HepG2 (cell line): Measurements from ENCODE around the gene SMTNL2. TPM values are rescaled to one million over a fixed set of nuclear protein-coding genes. Genes with fewer than 3 reads are reported as not detected.

Experiments used
- ATAC-seq: fragments of 200-7000 bp; cut with Tn5 transposase; 3 replicates; pipeline ENCODE4 v1.9.1; 2020; ENCODE audit warnings: mild to moderate bottlenecking, moderate library complexity
- BruUV-seq: library from RNA; stranded (reverse); fragments of 400-500 nt; replicated peaks from 2 replicates; lab custom pipeline; 2021; lab: Mats Ljungman, UMichigan
- CTCF ChIA-PET: fragments of 300-600 bp; formaldehyde crosslinking; extraction: SDS; loops from one replicate; lab custom pipeline; 2021; ENCODE audit warnings: low total read pairs, inconsistent platforms, low intra/inter-chr PET ratio; lab: Yijun Ruan, JAX
- POLR2A ChIA-PET: fragments of 350-600 bp; sonication (Branson Sonifier 250); formaldehyde crosslinking; loops from one replicate; lab custom pipeline; 2020; ENCODE audit warnings: antibody characterized with exemption, inconsistent platforms; lab: Yijun Ruan, JAX
- DNase-seq: peaks from one replicate; pipeline ENCODE4 v3.0.0-alpha.2; 2015; ENCODE audit warnings: low spot score
- FAIRE-seq: peaks from 3 replicates; lab custom pipeline; 2011; peaks lifted over from hg19 to GRCh38; lab: Jason Lieb, UNC
- H2AFZ ChIP-seq: one replicate; pipeline ENCODE4 v1.6.1; 2011; ENCODE audit warnings: low read length, inconsistent platforms
- H3K27ac ChIP-seq: fragments of 300-600 bp; 3 replicates; pipeline ENCODE4 v1.8.0; 2011; ENCODE audit warnings: mixed run types, mild to moderate bottlenecking, mixed read lengths, low read length, inconsistent platforms; ENCODE audit not compliant: insufficient read depth; ENCODE audit errors: extremely low read length
- H3K27me3 ChIP-seq, 2 experiments: fragments of 200-600 bp in 1 of 2; 2 replicates in 1 of 2; 3 replicates in 1 of 2; pipeline versions ENCODE4 v1.6.0 to v1.8.0; 2011; ENCODE audit warnings: low read length in 2 of 2, mild to moderate bottlenecking in 2 of 2, moderate library complexity in 2 of 2, inconsistent platforms in 1 of 2; ENCODE audit not compliant: insufficient read depth in 2 of 2, control insufficient read depth in 1 of 2
- H3K36me3 ChIP-seq, 2 experiments: fragments of 200-600 bp in 1 of 2; replicated peaks in 1 of 2; 2 replicates in 1 of 2; 3 replicates in 1 of 2; pipeline versions ENCODE4 v1.5.1 to v1.8.0; 2011; ENCODE audit warnings: low read length in 2 of 2, inconsistent platforms in 1 of 2; ENCODE audit not compliant: insufficient read depth in 2 of 2, control insufficient read depth in 1 of 2
- H3K4me1 ChIP-seq: 2 replicates; pipeline ENCODE4 v1.5.1; 2012; ENCODE audit warnings: low read length, inconsistent platforms; ENCODE audit not compliant: insufficient read depth
- H3K4me2 ChIP-seq: 2 replicates; pipeline ENCODE4 v1.6.0; 2011; ENCODE audit warnings: low read depth, low read length, inconsistent platforms
- H3K4me3 ChIP-seq, 3 experiments: fragments of 200-600 bp in 1 of 3; sonication (generic), shearing (Covaris generic) in 1 of 3; replicated peaks in 1 of 3; 2 replicates each; pipeline ENCODE4 v1.5.1; 2011 to 2016; ENCODE audit warnings: low read length in 3 of 3, inconsistent platforms in 2 of 3, low read depth in 2 of 3, mild to moderate bottlenecking in 2 of 3, control low read depth in 1 of 3, mixed read lengths in 1 of 3; ENCODE audit not compliant: insufficient read depth in 1 of 3
- H3K79me2 ChIP-seq: one replicate; pipeline ENCODE4 v1.6.1; 2011; ENCODE audit warnings: low read length, inconsistent platforms; ENCODE audit not compliant: insufficient read depth
- H3K9ac ChIP-seq: 2 replicates; pipeline ENCODE4 v1.6.0; 2011; ENCODE audit warnings: mild to moderate bottlenecking, low read depth, low read length, inconsistent platforms; ENCODE audit not compliant: insufficient read depth
- H3K9me3 ChIP-seq: 2 replicates; pipeline ENCODE4 v1.5.1; 2012; ENCODE audit warnings: mild to moderate bottlenecking, low read length
- H4K20me1 ChIP-seq: 2 replicates; pipeline ENCODE4 v1.6.0; 2011; ENCODE audit warnings: inconsistent platforms, mild to moderate bottlenecking, low read length, moderate library complexity; ENCODE audit not compliant: insufficient read depth
- BRD4 ChIP-seq: sonication (generic); formaldehyde crosslinking; IDR thresholded peaks from 2 replicates; pipeline ENCODE4 v1.4.0; 2020; ENCODE audit warnings: missing genetic modification reagents
- GATAD2A ChIP-seq: IDR thresholded peaks from 2 replicates; pipeline ENCODE4 v1.6.1; 2016
- JUN ChIP-seq: sonication (generic); formaldehyde crosslinking; IDR thresholded peaks from 2 replicates; pipeline ENCODE4 v1.4.0; 2020; ENCODE audit warnings: mild to moderate bottlenecking, missing genetic modification reagents
- KDM3A ChIP-seq: IDR thresholded peaks from 2 replicates; pipeline ENCODE4 v1.6.1; 2018; ENCODE audit warnings: low read depth, missing compliant biosample characterization
- MAF1 ChIP-seq: sonication (generic); formaldehyde crosslinking; IDR thresholded peaks from 2 replicates; pipeline ENCODE4 v1.5.0; 2020; ENCODE audit warnings: missing genetic modification reagents, borderline replicate concordance
- MXI1 ChIP-seq: IDR thresholded peaks from 3 replicates; pipeline ENCODE4 v1.6.1; 2012; ENCODE audit warnings: low read depth, low read length, inconsistent platforms, borderline replicate concordance
- NPAS2 ChIP-seq: sonication (generic); formaldehyde crosslinking; IDR thresholded peaks from 2 replicates; pipeline ENCODE4 v1.8.0; 2022; ENCODE audit warnings: mild to moderate bottlenecking, missing genetic modification reagents, borderline replicate concordance
- PRPF4 ChIP-seq: fragments of 200-400 bp; formaldehyde crosslinking; IDR thresholded peaks from 2 replicates; pipeline ENCODE4 v1.6.1; 2016; ENCODE audit warnings: low read length, low read depth; ENCODE audit not compliant: poor library complexity, severe bottlenecking
- RBM39 ChIP-seq: fragments of 200-400 bp; formaldehyde crosslinking; IDR thresholded peaks from one replicate; pipeline ENCODE4 v1.6.1; 2018; ENCODE audit warnings: antibody characterized with exemption, mild to moderate bottlenecking, low read depth, low read length; ENCODE audit not compliant: poor library complexity, severe bottlenecking
- SMAD3 ChIP-seq: sonication (generic); formaldehyde crosslinking; IDR thresholded peaks from 2 replicates; pipeline ENCODE4 v1.4.0; 2020; ENCODE audit warnings: missing genetic modification reagents
- TCF12 ChIP-seq, 2 experiments: fragments of 450-650 bp in 1 of 2; sonication (generic) in 1 of 2; formaldehyde crosslinking in 1 of 2; IDR thresholded peaks; 2 replicates each; pipeline versions ENCODE4 v1.6.1 to v1.8.0; 2017 to 2022; ENCODE audit warnings: antibody characterized with exemption in 1 of 2, mild to moderate bottlenecking in 1 of 2, missing genetic modification reagents in 1 of 2, moderate library complexity in 1 of 2
- ZBTB26 ChIP-seq: IDR thresholded peaks from 2 replicates; pipeline ENCODE4 v1.6.1; 2016; ENCODE audit warnings: missing compliant biosample characterization, missing genetic modification reagents, borderline replicate concordance
- ZMYM2 ChIP-seq: sonication (generic); formaldehyde crosslinking; IDR thresholded peaks from 2 replicates; pipeline ENCODE4 v1.8.0; 2022; ENCODE audit warnings: mild to moderate bottlenecking, missing genetic modification reagents
- ZMYM3 ChIP-seq: sonication (generic); formaldehyde crosslinking; IDR thresholded peaks from 2 replicates; pipeline ENCODE4 v1.5.1; 2020; ENCODE audit warnings: mild to moderate bottlenecking, missing genetic modification reagents
- ZNF576 ChIP-seq: sonication (generic); formaldehyde crosslinking; IDR thresholded peaks from 2 replicates; pipeline ENCODE4 v1.4.0; 2020; ENCODE audit warnings: mild to moderate bottlenecking, missing genetic modification reagents
- ZNF629 ChIP-seq: sonication (generic); formaldehyde crosslinking; conservative IDR thresholded peaks from 2 replicates; pipeline ENCODE4 v1.5.0; 2020; ENCODE audit warnings: missing genetic modification reagents
- ZNF660 ChIP-seq: sonication (generic); formaldehyde crosslinking; IDR thresholded peaks from 2 replicates; pipeline ENCODE4 v1.5.1; 2020; ENCODE audit warnings: mild to moderate bottlenecking, low read depth, missing genetic modification reagents, borderline replicate concordance
- WGBS: methylation state at CpG from one replicate; pipeline ENCODE4 v1.1.6; 2017; ENCODE audit warnings: low lambda C conversion rate; 5-methylcytosine and 5-hydroxymethylcytosine counted together
- in situ Hi-C: cut with HindIII; loops from 2 replicates; pipeline ENCODE4 v1.10.0; 2017; ENCODE audit warnings: low pct_unique_long_range_greater_than_20kb; ENCODE audit not compliant: extremely low pct_ligation_motif_present
- intact Hi-C: fragments of 100-400 bp; cut with micrococcal nuclease; formaldehyde crosslinking; loops from one replicate; pipeline ENCODE4 v1.10.0; 2022; ENCODE audit not compliant: unreplicated experiment
- polyA plus RNA-seq, 8 experiments: library from polyadenylated mRNA; depleted of rRNA in 3 of 8; stranded (reverse) in 7 of 8; unstranded in 1 of 8; fragments of >200 nt; fragmentation: Illumina TruSeq in 4 of 8; extraction: Trizol in 4 of 8; gene quantifications; 2 replicates each; pipeline versions ENCODE4 v1.2.1 to v1.2.3, GENCODE V29; 2011 to 2016; ENCODE audit warnings: low read depth in 4 of 8, missing spikeins in 1 of 8, mixed read lengths in 1 of 8; ENCODE audit not compliant: insufficient read depth in 1 of 8
- total RNA-seq, 5 experiments: library from RNA; depleted of rRNA; stranded (reverse); fragments of >200 nt; fragmentation: Illumina TruSeq; extraction: Trizol; gene quantifications; 2 replicates each; pipeline ENCODE4 v1.2.3, GENCODE V29; 2016; ENCODE audit warnings: low read depth in 1 of 5

The SMTNL2 gene
- total and polyA plus RNA-seq, 2 of the 13 experiments (the other 11 are each of a cell fraction or from before 2014, with no cell fraction given), result 0.41 to 5.1 TPM

- no peak for TF ChIP-seq TCF12 (IDR thresholded peaks at IDR 0.05)
- TF ChIP-seq TCF12 (CRISPR knock-in tag; IDR thresholded peaks at IDR 0.05), result no peak
- no peak for TF ChIP-seq SMAD3 (CRISPR knock-in tag)
Observed at GRCh38 chr17:4573669-4574068, 10.7 kb upstream of the SMTNL2 start (continued).

- WGBS, result 96% methylated on average over 9 of the region's 9 CpGs
- in situ Hi-C loops, result no loop called here
Observed at GRCh38 chr17:4574448-4575045, 9.8 kb upstream of the SMTNL2 start.

GRCh38 chr17:4576161-4576558 lies 8.2 kb upstream of the SMTNL2 start:
- Histone ChIP-seq H3K4me2 (peak overlapping the region; percentile 80), H3K4me3 (peak overlapping the region; percentile 47 to 67 (median 56); a peak in 5 of 6 replicates), H3K9ac (peak overlapping the region; percentile 67), H3K4me1 (peaks cover 61% of the 10 kb centered on the region), H3K27me3 (peaks cover 2 to 4% of the 10 kb centered on the region in 2 experiments; a peak in 2 of 5 replicates), H3K79me2 (no peaks in the 10 kb centered on the region), H3K36me3 (no peaks in the 10 kb centered on the region), H2AFZ (no peak overlapping the region), H3K9me3 (no peaks in the 10 kb centered on the region), H3K27ac (no peak overlapping the region), H4K20me1 (no peaks in the 10 kb centered on the region)
- WGBS, result 5% methylated on average over 6 of the region's 6 CpGs
- intact Hi-C loops, result no loop called here
- FAIRE-seq (no peak), ATAC-seq (peak; percentile 17), DNase-seq (no peak)
- ChIA-PET CTCF (no interaction called here), POLR2A (interaction anchor here (1.1 to 3.2 kb wide), 5 partner anchors 9 to 134 kb away, joined by 4 to 21 read pairs (median 4); partner anchors contain the start of genes ARRB2, GGT6 and MYBBP1A)
- BruUV-seq, result TSS peak; percentile 70
- in situ Hi-C loops, result no loop called here
- TF ChIP-seq PRPF4, result no peak
- no peak for TF ChIP-seq ZNF660 (CRISPR knock-in tag)
- TF ChIP-seq ZMYM2 (CRISPR knock-in tag), result no peak
- TF ChIP-seq MXI1, result no peak
- no peak for TF ChIP-seq JUN (CRISPR knock-in tag)
- no peak for TF ChIP-seq NPAS2 (CRISPR knock-in tag)
- 0 out of 2 replicates have a peak, but pooled peaks have one; percentile 1 for TF ChIP-seq GATAD2A (CRISPR knock-in tag)
- TF ChIP-seq BRD4 (CRISPR knock-in tag), result 0 out of 2 replicates have a peak, but pooled peaks have one; percentile 2
- TF ChIP-seq ZNF576, result no peak
- TF ChIP-seq MAF1 (CRISPR knock-in tag), result no peak
- TF ChIP-seq ZBTB26 (CRISPR knock-in tag), result 0 out of 2 replicates have a peak, but pooled peaks have one; percentile 5
- TF ChIP-seq KDM3A (CRISPR knock-in tag), result no peak

More at GRCh38 chr17:4574448-4575045, 9.8 kb upstream of the SMTNL2 start:
- FAIRE-seq, result no peak
- no peak overlapping the region for H2AFZ ChIP-seq
- H3K9me3 ChIP-seq, result no peaks in the 10 kb centered on the region
- no peaks in the 10 kb centered on the region for H3K79me2 ChIP-seq
- no peaks in the 10 kb centered on the region for H3K27me3 ChIP-seq
- peak overlapping the region; percentile 50 for H3K4me2 ChIP-seq
- no peak for DNase-seq
- no peak for ATAC-seq
- no TSS peak for BruUV-seq
- POLR2A ChIA-PET, result interaction anchor here (1.5 to 3.2 kb wide), 2 partner anchors 18 to 19 kb away, joined by 5 to 21 read pairs; partner anchors contain the start of gene MYBBP1A
- H3K4me3 ChIP-seq, result no peak overlapping the region
- H3K4me1 ChIP-seq, result peaks cover 54% of the 10 kb centered on the region
- no peaks in the 10 kb centered on the region for H3K36me3 ChIP-seq
- TF ChIP-seq ZMYM3 (CRISPR knock-in tag), result peak; percentile 86
- TF ChIP-seq RBM39, result no peak
- TF ChIP-seq ZNF629 (CRISPR knock-in tag), result peak; percentile 93
- H3K27ac ChIP-seq, result no peak overlapping the region
- intact Hi-C loops, result no loop called here
- CTCF ChIA-PET, result no interaction called here
- no peak overlapping the region for H3K9ac ChIP-seq
- no peaks in the 10 kb centered on the region for H4K20me1 ChIP-seq
